SJCRH30 (cell line): ENCODE measurements around the gene GPR68. TPM values are rescaled to one million over a fixed set of nuclear protein-coding genes. Genes with fewer than 3 reads are reported as not detected.
A peak's percentile ranks its signal among the peaks of the same experiment; 100 is the strongest.
"Not testable (repeated sequence)": the region's sequence is repeated elsewhere in the genome, so short reads cannot be mapped to it uniquely, and the experiment has no call there.

Source experiments
- DNase-seq, 2 experiments: peaks; one replicate each; pipeline ENCODE4 v3.0.0-alpha.2; 2015 to 2020
- H3K27ac ChIP-seq: fragments of 250-450 bp; sonication (Bioruptor Pico); 2 replicates; pipeline ENCODE4 v1.5.1; 2020; ENCODE audit warnings: mild to moderate bottlenecking, moderate library complexity
- H3K27me3 ChIP-seq: fragments of 250-450 bp; sonication (Bioruptor Pico); 2 replicates; pipeline ENCODE4 v1.5.1; 2020; ENCODE audit warnings: mild to moderate bottlenecking, moderate library complexity
- H3K36me3 ChIP-seq: fragments of 250-450 bp; sonication (Bioruptor Pico); 2 replicates; pipeline ENCODE4 v1.5.1; 2020; ENCODE audit warnings: mild to moderate bottlenecking, moderate library complexity
- H3K4me1 ChIP-seq: fragments of 250-450 bp; sonication (Bioruptor Pico); 2 replicates; pipeline ENCODE4 v1.5.1; 2020; ENCODE audit warnings: mild to moderate bottlenecking, moderate library complexity
- H3K4me3 ChIP-seq: fragments of 250-450 bp; sonication (Bioruptor Pico); 2 replicates; pipeline ENCODE4 v1.5.1; 2020; ENCODE audit warnings: mild to moderate bottlenecking, moderate library complexity
- H3K9me3 ChIP-seq: fragments of 250-450 bp; sonication (Bioruptor Pico); replicated peaks from 2 replicates; pipeline ENCODE4 v1.5.1; 2020; ENCODE audit warnings: mild to moderate bottlenecking, moderate library complexity
- total RNA-seq: library from RNA; depleted of rRNA; stranded (reverse); fragments of >200 nt; shearing (Covaris generic); gene quantifications from 2 replicates; pipeline ENCODE4 v1.2.3, GENCODE V29; 2014; rRNA removed

Gene GPR68
- total RNA-seq, 1 experiment from 2014 or later: not detected

DNA sequence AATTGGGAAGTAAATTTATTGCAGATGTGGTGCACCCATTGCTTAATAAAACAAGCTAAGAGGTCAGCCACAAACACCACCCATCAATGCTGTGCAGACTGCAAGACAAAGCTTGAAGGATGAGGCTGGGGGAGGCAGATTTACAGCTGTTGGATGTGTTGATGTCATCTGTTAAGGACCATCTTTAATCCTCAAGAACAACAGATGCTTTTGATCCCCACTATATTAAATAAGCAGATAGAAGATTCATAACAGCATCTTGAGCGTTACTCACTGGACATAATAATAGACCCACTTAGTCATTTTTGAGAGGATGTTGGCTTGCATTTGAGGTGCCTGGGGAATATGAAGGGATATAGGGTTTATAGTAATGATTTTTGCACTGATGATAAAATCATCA, 58.8 kb downstream of the GPR68 start:
- no peaks in the 10 kb centered on the region for H3K4me1 ChIP-seq
- H3K9me3 ChIP-seq: no peaks in the 10 kb centered on the region
- no peak overlapping the region for H3K27ac ChIP-seq
- no peak overlapping the region for H3K4me3 ChIP-seq
- no peaks in the 10 kb centered on the region for H3K27me3 ChIP-seq
- H3K36me3 ChIP-seq: peaks cover 5% of the 10 kb centered on the region; the same call in 1 of the 2 replicates
- DNase-seq: peak in 1 of 2 experiments; percentile 10

DNA sequence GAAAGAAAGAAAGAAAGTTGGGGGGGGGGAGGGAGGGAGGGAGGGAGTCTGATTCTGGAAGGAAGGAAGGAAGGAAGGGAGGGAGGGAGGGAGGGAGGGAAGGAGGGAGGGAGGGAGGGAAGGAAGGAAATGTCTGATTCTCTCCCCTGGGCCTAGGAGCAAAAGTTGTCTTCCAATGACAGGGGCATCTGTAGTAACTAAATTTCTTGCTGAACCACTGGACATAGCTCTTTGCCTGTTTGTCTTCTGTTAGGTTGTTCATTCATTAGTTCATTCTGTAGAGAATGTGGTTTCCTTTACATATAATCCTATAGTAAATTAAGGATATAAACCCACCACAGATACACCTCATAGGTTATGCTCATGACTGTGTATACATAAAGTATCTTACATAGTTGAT, 59.9 kb downstream of the GPR68 start:
- H3K27ac ChIP-seq: no peak overlapping the region

DNA sequence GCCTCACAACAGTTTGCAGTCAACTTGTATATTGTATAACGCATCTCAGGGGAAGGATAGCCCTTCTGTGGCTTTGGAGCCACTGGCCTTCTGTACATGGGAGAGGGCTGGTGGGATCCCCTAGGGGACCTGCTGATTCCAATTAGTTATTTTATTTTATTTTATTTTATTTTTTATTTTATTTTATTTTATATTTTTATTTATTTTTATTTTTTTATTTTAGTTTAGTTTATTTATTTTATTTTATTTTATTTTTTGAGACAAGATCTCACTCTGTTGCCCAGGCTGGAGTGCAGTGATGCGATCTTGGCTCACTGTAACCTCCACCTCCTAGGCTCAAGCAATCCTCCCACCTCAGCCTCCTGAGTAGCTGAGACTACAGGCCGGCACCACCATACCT, 61.8 kb downstream of the GPR68 start:
- not testable (repeated sequence) for H3K36me3 ChIP-seq, H3K9me3 ChIP-seq, H3K4me3 ChIP-seq, H3K27me3 ChIP-seq, DNase-seq, H3K27ac ChIP-seq, H3K4me1 ChIP-seq

More for the DNA sequence above, 59.9 kb downstream of the GPR68 start:
- Histone ChIP-seq H3K4me3 (no peak overlapping the region), H3K4me1 (no peaks in the 10 kb centered on the region), H3K27me3 (no peaks in the 10 kb centered on the region), H3K36me3 (peaks cover 2% of the 10 kb centered on the region; the same call in 1 of the 2 replicates), H3K9me3 (no peaks in the 10 kb centered on the region)
- no peak for DNase-seq

Other genes with a start within 250 kb of the GPR68 start
- gene RPS6KA5, start 184.1 kb downstream of the GPR68 start, total RNA-seq: 9.7 and 11.0 TPM in 2 replicates
- gene DGLUCY, start 130.6 kb downstream of the GPR68 start, total RNA-seq: 26.4 and 28.1 TPM in 2 replicates
- gene CCDC88C, start 173.1 kb upstream of the GPR68 start, total RNA-seq: 8.9 TPM in 2 replicates